Activated T-helper 17 cell treated with anti-CD3 and anti-CD28 coated beads, Interleukin-2, amount 50 U/mL, for 72 hours (primary cell): ENCODE data around the gene EFCAB12. TPM values are rescaled to one million over a fixed set of nuclear protein-coding genes. Genes with fewer than 3 reads are reported as not detected.

ENCODE experiments used
- ATAC-seq: fragments of 150-1000 bp; cut with Tn5 transposase; replicated peaks from 2 replicates; pipeline ENCODE4 v1.10.0; 2021; ENCODE audit warnings: mild to moderate bottlenecking, moderate library complexity
- H3K27ac Mint-ChIP-seq: one replicate; pipeline ENCODE4 v1.8.0; 2022; ENCODE audit warnings: mixed read lengths
- H3K27me3 Mint-ChIP-seq: one replicate; pipeline ENCODE4 v1.8.0; 2022; ENCODE audit warnings: mixed read lengths
- H3K36me3 Mint-ChIP-seq: one replicate; pipeline ENCODE4 v1.8.0; 2022; ENCODE audit warnings: low read depth, mild to moderate bottlenecking, mixed read lengths
- H3K4me1 Mint-ChIP-seq: one replicate; pipeline ENCODE4 v1.8.0; 2022; ENCODE audit warnings: mixed read lengths
- H3K4me3 Mint-ChIP-seq: one replicate; pipeline ENCODE4 v1.8.0; 2022; ENCODE audit warnings: mild to moderate bottlenecking, mixed read lengths
- H3K9me3 Mint-ChIP-seq: one replicate; pipeline ENCODE4 v1.8.0; 2022; ENCODE audit warnings: mixed read lengths
- total RNA-seq, 2 donors: library from RNA; stranded (reverse); gene quantifications; one replicate each; pipeline ENCODE4 v1.2.3, GENCODE V29; 2022

The EFCAB12 gene
- total RNA-seq = 1 to 10 TPM in 1 of 2 donors, under 1 TPM in 1; 0.63 to 1.7 TPM

DNA sequence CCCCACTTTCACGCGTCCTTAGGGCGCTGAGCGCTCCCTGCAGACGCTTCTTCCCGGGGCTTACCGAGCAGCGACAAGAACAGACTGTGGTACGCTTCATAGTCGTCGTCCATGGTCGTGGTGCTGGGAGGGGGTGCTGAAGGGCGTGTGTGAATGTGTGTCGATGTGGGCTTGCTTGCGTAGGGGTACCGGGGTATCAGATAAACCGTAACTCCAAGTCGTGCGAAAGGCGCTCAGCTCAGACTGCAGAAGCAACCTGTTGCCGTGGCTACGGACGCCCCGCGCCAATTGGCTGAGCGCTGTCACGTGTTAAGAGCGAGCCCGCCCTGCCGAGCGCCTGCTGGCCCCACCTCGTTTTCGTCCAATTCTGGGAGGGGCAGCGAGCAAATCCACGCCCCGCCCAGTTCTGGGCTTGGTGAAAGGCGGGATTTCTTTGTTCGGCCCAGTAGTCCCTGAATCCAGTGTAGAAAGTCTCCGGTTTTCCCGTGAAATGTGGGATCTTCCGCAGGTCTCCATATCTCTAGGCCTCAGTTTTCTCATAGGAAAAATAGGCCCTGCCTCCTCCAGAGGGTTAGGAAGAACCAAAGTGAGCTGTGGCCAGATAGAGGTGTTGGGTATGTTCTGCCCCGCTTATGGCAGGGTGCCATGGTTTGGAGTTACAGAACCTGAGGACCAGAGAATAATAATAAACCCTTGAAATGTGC, at the start of gene EFCAB12:
Gene EFCAB12 (minus strand): TSS at position 261 of the 704 bp plus-strand sequence. CDS start 148 bp downstream, at position 113.
- H3K9me3 Mint-ChIP-seq = no peaks in the 10 kb centered on the region
- peak; percentile 93 for ATAC-seq
- peak within 1 kb of the TSS; percentile 76 for H3K27ac Mint-ChIP-seq
- H3K36me3 Mint-ChIP-seq = peaks cover 41% of the 10 kb centered on the region
- H3K4me3 Mint-ChIP-seq = peak within 1 kb of the TSS; percentile 74
- H3K27me3 Mint-ChIP-seq = no peaks in the 10 kb centered on the region
- H3K4me1 Mint-ChIP-seq = peaks cover 33% of the 10 kb centered on the region

DNA sequence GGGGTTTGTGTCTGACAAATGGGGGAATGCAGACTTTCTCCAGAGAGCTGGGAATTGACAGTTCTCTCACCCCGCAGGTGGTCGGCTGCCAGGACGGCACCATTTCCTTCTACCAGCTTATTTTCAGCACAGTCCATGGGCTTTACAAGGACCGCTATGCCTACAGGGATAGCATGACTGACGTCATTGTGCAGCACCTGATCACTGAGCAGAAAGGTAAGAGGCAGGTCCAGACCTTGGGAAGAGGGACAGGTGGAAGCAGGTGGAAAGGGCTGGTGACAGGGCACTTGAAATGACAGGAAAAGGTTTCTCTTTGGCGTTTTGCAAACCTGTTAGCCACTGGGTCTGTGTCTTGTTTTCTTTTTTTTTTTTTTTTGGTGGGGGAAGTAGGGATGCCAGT, 48.1 kb upstream of the EFCAB12 start:
- Mint-ChIP-seq H3K4me1 (no peaks in the 10 kb centered on the region), H3K9me3 (no peaks in the 10 kb centered on the region), H3K36me3 (peaks cover 39% of the 10 kb centered on the region), H3K27me3 (no peaks in the 10 kb centered on the region), H3K27ac (no peak overlapping the region), H3K4me3 (no peak overlapping the region)
- no peak for ATAC-seq

DNA sequence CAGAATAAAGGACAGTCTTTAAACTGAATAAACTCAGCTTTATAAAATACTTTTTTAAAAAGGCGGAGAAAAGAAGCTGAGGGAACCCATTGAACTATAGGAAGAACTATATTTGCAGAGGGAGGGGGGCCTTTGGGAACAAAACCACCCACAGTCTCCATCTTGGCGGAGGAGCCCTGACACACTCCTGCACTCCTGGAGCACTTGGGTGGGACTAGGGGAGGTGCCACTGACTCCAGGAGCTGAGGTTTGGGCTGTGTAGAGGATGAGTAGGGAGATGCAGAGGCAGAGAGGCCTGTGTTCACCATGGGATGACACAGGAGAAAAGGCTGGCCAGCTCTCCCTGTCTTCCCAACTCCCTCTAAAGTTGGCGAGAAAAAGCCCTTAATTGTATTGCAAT, 47.4 kb upstream of the EFCAB12 start:
- H3K27me3 Mint-ChIP-seq = no peaks in the 10 kb centered on the region
- no peak overlapping the region for H3K27ac Mint-ChIP-seq
- H3K36me3 Mint-ChIP-seq = peaks cover 43% of the 10 kb centered on the region
- H3K4me1 Mint-ChIP-seq = no peaks in the 10 kb centered on the region
- H3K9me3 Mint-ChIP-seq = no peaks in the 10 kb centered on the region
- H3K4me3 Mint-ChIP-seq = no peak overlapping the region
- no peak for ATAC-seq

DNA sequence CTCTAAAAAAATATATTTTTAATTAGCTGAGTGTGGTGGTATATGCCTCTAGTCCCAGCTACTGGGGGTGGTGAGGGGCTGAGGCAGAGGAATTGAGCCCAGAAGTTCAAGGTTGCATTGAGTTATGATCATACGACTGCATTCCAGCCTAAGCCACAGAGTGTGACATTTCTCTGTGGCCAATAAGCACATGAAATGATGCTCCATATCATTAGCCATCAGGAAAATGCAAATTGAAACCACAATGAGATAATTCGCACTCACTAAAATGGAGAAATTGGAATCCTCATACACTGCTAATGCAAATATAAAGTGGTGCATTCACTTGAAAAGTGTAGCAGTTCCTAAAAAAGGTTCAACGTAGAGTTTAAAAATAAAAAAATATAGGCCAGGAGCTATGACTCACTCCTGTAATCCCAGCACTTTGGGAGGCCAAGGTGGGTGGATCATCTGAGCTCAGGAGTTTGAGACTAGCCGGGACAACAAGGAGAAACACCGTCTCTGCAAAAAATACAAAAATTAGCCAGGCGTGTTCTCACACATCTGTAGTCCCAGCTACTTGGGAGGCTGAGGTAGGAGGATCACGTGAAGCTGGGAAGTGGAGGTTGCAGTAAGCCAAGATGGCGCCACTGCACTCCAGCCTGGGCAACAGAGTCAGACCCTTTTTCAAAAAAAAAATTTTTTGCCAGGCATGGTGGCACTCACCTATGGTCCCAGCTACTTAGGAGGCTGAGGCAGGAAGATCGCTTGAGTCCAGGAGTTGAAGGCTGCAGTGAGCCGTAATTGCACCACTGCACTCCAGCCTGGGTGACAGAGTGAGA, 46.8 kb upstream of the EFCAB12 start:
- Mint-ChIP-seq H3K4me3 (no peak overlapping the region), H3K27ac (no peak overlapping the region), H3K36me3 (peaks cover 40% of the 10 kb centered on the region), H3K4me1 (no peaks in the 10 kb centered on the region), H3K9me3 (no peaks in the 10 kb centered on the region), H3K27me3 (no peaks in the 10 kb centered on the region)
- no peak for ATAC-seq

DNA sequence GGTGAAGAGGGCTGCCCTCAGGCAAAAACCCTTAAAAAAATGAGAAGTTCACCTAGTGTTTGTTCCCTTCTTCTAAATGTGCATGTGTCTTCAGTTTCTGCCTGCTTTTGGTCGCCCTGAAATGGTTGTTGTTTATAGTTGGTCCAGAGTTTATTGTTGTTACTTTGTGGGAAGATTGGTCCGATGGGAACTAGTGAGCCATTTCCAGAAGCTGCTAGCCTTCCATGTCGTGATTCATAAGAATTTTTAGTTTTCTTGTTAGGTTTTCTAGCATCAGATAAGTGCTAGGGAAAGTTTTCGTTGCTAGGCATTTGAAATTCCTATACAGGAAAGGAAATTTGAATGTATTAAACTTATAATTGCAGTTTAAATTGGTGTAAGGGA, 45.3 kb upstream of the EFCAB12 start:
- ATAC-seq = no peak
- Mint-ChIP-seq H3K4me1 (peaks cover 4% of the 10 kb centered on the region), H3K27ac (no peak overlapping the region), H3K4me3 (no peak overlapping the region), H3K27me3 (no peaks in the 10 kb centered on the region), H3K36me3 (peaks cover 41% of the 10 kb centered on the region), H3K9me3 (no peaks in the 10 kb centered on the region)

DNA sequence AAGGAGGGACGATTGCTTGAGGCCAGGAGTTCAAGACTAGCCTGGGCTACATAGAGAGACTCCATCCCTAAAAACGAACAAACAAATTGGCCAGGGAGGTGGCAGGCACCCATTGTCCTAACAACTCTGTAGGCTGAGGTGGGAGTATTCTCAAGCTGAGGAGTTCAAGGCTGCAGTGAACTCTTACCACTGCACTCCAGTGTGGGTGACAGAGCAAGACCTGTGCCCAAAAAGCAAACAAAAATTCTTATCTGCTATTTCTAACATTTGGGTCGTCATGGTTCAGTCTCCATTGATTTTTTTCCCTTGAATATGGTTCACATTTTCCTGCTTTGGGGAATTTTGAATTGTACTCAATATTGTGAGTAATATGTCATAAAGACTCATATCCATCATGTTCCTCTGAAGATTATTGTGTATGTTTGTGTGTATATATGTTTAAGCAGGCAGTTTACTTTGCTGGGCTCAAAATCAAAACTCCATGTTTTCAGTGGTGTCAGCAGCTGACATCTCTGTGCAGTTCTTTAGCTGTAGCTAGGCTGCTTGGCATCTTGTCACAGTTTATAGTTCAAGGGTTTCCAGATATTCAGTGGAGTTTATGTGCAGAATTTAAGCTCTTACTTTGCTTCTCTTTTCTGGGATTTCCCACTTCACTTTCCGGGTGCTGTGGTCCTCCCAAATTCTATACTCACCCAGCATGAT, 44.8 kb upstream of the EFCAB12 start:
- H3K36me3 Mint-ChIP-seq = peaks cover 41% of the 10 kb centered on the region

DNA sequence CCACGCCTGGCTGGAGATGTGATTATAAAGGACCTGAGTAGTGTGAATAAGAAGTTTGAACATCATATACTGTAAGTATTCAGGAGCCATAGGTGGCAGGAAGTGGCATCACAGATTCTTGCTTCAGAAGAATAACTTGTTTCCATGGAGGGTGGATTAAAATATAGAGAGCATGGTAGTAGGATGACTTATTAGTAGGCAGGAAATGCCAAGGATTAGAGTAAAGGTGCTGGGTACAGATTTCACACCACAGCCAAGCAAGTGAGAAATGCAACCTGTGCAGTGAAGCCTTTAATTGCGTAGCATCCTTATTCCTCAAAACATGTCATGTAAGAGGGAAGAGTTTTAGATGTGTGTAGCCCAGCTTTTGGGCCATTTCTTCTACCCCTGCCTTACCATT, 42.4 kb upstream of the EFCAB12 start:
- H3K4me3 Mint-ChIP-seq = no peak overlapping the region
- no peaks in the 10 kb centered on the region for H3K27me3 Mint-ChIP-seq
- peaks cover 21% of the 10 kb centered on the region for H3K36me3 Mint-ChIP-seq
- H3K9me3 Mint-ChIP-seq = no peaks in the 10 kb centered on the region
- no peak for ATAC-seq
- peaks cover 4% of the 10 kb centered on the region for H3K4me1 Mint-ChIP-seq
- no peak overlapping the region for H3K27ac Mint-ChIP-seq

More for the DNA sequence above, 44.8 kb upstream of the EFCAB12 start:
- Mint-ChIP-seq H3K4me3 (no peak overlapping the region), H3K27me3 (no peaks in the 10 kb centered on the region), H3K4me1 (peaks cover 4% of the 10 kb centered on the region), H3K27ac (no peak overlapping the region), H3K9me3 (no peaks in the 10 kb centered on the region)
- no peak for ATAC-seq

DNA sequence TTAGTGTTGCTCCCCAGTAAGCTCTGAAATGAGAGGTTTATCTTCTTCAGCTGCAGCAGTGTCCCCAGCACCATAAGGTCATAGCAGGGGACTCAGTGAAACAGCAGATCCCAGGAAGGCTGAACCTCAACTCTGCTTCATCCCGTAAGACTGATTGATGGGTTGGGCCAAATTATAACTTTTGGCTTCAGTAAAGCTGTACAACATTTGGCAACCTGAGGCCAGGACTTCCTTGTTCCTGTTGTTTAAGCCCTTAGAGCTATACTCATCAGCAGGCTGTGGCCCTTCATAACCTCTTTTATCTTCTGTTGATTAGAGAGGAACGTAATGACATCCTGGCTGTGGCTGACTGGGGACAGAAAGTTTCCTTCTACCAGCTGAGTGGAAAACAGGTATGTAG, 40.6 kb upstream of the EFCAB12 start:
- no peaks in the 10 kb centered on the region for H3K27me3 Mint-ChIP-seq
- H3K4me3 Mint-ChIP-seq = no peak overlapping the region
- peaks cover 19% of the 10 kb centered on the region for H3K36me3 Mint-ChIP-seq
- H3K4me1 Mint-ChIP-seq = peaks cover 4% of the 10 kb centered on the region
- H3K27ac Mint-ChIP-seq = no peak overlapping the region
- no peaks in the 10 kb centered on the region for H3K9me3 Mint-ChIP-seq
- ATAC-seq = no peak

DNA sequence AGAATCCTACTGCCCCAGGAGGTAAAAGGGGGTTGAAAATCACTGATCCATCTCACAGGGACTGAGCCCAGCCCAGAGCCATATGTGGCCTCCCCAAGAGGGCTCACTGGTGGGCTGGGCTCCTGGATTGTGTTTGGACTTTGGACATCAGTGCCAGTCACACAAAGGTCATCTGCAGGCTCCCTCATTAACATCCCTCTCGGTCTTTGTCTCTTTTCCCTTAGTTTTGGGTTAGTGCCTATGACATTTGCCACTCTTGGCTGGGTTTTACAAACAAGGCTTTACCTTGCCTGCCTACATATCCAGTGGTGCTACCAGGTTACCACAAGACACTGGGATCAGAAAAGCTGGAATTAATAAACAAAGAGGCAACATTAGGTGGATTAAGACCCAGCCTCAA, 39.5 kb upstream of the EFCAB12 start:
- Mint-ChIP-seq H3K4me3 (no peak overlapping the region), H3K4me1 (peaks cover 4% of the 10 kb centered on the region), H3K9me3 (no peaks in the 10 kb centered on the region), H3K27ac (no peak overlapping the region), H3K27me3 (no peaks in the 10 kb centered on the region), H3K36me3 (peaks cover 22% of the 10 kb centered on the region)
- ATAC-seq = no peak

DNA sequence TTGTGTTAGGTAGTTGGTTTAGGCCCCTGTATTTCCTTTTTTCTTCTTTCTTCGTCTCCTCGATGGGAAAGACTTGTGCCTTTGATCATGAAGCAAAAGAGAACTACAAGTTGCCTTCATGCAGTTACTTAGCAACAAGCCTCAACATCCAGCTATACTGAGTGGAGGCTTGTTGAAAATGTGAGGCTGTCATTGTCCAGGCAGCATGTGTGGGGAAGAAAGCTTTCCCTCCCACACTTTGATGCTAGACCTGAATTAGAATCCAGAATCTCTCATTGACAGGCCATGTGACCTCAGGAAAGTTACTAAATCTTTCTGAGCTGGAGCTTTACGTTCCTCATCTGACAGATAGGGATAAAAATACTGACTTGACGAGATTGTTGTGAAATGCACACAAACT, 35.3 kb upstream of the EFCAB12 start:
- H3K36me3 Mint-ChIP-seq = peaks cover 7% of the 10 kb centered on the region
- ATAC-seq = no peak
- peaks cover 7% of the 10 kb centered on the region for H3K4me1 Mint-ChIP-seq
- peaks cover 3% of the 10 kb centered on the region for H3K9me3 Mint-ChIP-seq
- H3K27ac Mint-ChIP-seq = no peak overlapping the region
- H3K27me3 Mint-ChIP-seq = no peaks in the 10 kb centered on the region
- H3K4me3 Mint-ChIP-seq = no peak overlapping the region

DNA sequence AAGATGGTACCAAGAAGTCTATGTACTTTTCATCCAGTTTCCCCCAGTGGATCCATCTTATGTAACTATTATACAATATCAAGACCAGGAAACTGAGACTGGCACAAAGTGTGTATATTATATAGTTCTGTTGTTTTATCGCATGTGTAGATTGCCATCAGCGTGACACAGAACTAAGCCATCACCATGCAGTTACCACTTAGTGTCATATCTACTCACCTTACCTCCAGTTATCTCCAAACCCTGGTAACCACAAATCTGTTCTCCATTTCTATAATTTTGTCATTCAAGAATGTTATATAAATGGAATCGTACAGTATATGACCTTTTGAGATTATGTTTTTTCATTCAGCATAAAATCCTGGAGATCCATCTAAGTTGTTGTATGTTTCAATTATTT, 34.7 kb upstream of the EFCAB12 start:
- H3K4me1 Mint-ChIP-seq = peaks cover 7% of the 10 kb centered on the region
- peaks cover 7% of the 10 kb centered on the region for H3K36me3 Mint-ChIP-seq
- ATAC-seq = no peak
- peaks cover 3% of the 10 kb centered on the region for H3K9me3 Mint-ChIP-seq
- no peaks in the 10 kb centered on the region for H3K27me3 Mint-ChIP-seq
- H3K4me3 Mint-ChIP-seq = no peak overlapping the region
- H3K27ac Mint-ChIP-seq = no peak overlapping the region

DNA sequence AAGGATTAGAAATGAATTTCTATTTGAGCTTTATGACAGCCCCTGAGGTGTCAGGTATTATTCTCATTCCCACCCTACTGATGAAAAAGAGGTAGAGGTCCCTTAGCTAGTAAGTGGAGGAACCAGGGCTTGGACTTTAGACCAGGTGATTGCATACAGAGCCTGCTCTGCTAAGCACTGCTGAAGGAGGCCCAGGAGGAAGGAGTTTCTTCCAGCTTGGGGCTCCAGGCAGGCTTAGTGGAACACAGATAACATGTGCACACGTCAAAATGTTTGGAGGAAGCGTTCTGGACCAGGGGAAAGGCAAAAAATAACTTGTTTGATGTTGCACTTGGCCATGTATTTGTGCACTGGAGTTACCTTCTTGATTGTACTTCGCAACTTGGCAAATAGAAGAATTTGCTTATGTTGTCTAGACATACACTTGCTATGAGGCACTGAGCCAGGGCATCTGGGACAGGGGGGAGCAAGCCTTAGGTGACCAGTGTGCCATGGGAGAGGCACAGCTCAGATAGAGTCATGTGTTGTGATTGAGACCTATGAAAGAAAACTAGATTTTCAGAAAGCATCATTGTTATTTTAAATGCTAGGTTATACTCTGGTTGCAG, 34.0 kb upstream of the EFCAB12 start:
- H3K36me3 Mint-ChIP-seq = peaks cover 7% of the 10 kb centered on the region
- H3K27me3 Mint-ChIP-seq = no peaks in the 10 kb centered on the region
- no peak overlapping the region for H3K27ac Mint-ChIP-seq
- H3K4me3 Mint-ChIP-seq = no peak overlapping the region
- H3K4me1 Mint-ChIP-seq = peaks cover 7% of the 10 kb centered on the region
- H3K9me3 Mint-ChIP-seq = peaks cover 3% of the 10 kb centered on the region
- no peak for ATAC-seq

DNA sequence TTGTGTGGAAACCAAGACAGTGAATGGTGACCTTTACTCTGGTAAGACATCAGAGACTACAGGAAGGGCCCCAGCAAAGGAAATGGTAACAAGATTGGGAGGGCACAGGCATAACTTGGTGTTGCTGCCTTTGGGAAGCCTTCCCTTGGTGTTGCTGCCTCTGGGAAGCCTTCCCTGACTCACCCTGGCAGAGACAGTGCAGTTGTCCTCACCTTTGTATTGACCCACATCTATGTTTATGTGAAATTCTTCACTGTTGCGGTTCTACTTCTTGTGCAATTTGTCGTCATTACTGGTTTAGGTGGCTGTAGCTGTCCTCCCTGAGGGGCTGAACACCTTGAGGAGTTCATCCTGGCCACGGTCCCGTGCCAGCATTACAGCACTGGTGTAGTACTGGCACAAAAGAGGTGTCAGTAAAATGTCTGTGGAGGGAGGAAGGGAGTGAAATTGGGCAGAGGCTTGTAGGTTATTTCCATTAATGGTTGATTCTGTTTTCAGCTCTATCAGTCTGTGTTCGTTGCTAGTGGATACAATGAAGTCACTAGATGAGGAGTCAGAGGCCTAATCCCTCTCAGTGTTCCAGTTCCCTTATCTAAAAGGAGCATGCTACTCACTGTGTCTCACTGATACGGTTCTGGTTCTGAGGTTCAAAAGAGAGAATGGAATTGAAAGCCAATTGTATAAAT, 33.2 kb upstream of the EFCAB12 start:
- no peak overlapping the region for H3K4me3 Mint-ChIP-seq
- peaks cover 3% of the 10 kb centered on the region for H3K9me3 Mint-ChIP-seq
- no peaks in the 10 kb centered on the region for H3K27me3 Mint-ChIP-seq
- ATAC-seq = peak; percentile 7
- peak overlapping the region; percentile 3 for H3K27ac Mint-ChIP-seq
- H3K36me3 Mint-ChIP-seq = peaks cover 7% of the 10 kb centered on the region
- H3K4me1 Mint-ChIP-seq = peaks cover 7% of the 10 kb centered on the region

DNA sequence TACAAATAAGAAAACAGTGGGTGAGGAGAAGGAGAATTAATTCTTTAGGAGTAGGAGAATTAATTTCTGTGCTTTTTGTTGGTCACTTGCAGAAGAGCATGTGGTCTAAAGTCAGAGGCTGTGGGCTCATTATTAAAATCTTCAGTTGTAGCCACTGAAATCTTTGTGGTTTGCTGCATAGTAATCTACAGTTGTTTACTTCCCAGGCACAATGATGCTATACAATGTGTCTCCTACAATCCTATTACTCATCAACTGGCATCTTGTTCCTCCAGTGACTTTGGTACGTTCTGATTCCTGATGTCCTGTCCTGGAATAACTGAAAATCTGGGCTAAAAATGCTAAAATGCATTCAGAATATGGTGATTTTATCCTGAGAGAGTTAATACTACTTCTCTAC, 32.6 kb upstream of the EFCAB12 start:
- peak; percentile 56 for ATAC-seq
- Mint-ChIP-seq H3K27ac (peak overlapping the region; percentile 66), H3K27me3 (no peaks in the 10 kb centered on the region), H3K4me3 (no peak overlapping the region), H3K36me3 (peaks cover 7% of the 10 kb centered on the region), H3K4me1 (peaks cover 7% of the 10 kb centered on the region), H3K9me3 (peaks cover 3% of the 10 kb centered on the region)
